ENCODE measurements around the gene TMEM147.
"Not testable (repeated sequence)": the region's sequence is repeated elsewhere in the genome, so short reads cannot be mapped to it uniquely, and the experiment has no call there.

TMEM147 gene

GRCh38 chr19:35565016-35565856 lies 19.8 kb downstream of the TMEM147 start:
- no peak for DNase-seq

- no peak for DNase-seq
Measured at GRCh38 chr19:35566738-35567137, 21.3 kb downstream of the TMEM147 start.

DNA sequence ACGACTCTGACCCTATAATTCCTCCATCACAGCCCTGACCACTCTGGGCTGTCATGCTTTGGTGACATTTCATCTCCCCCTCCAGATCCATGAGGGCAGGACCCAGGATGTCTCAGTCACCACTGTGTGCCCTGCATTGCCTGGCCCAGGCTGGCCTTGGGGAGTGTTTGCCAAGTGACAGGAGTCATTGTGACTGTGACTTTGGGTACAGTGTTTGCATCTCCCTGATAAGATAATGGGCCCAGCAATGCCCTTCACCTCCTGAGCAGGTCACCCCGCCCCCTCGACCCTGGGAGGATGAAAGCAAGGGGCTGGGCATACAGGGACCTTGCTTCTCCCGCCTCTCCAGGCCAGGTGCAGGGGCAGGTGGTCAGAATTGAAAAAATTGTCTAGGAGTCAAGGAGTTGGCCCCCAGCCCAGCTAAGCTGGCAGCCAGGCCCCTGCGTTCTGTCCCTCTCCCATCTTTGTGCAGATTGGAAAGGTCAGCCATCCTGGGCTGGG lies 23.9 kb downstream of the TMEM147 start:
- DNase-seq = no peak

GRCh38 chr19:35571406-35571965 lies 26.1 kb downstream of the TMEM147 start:
- DNase-seq = no peak

- no peak for DNase-seq
Measured at GRCh38 chr19:35577918-35578317, 32.5 kb downstream of the TMEM147 start.

GRCh38 chr19:35578707-35579106 lies 33.3 kb downstream of the TMEM147 start:
- DNase-seq = no peak

DNA sequence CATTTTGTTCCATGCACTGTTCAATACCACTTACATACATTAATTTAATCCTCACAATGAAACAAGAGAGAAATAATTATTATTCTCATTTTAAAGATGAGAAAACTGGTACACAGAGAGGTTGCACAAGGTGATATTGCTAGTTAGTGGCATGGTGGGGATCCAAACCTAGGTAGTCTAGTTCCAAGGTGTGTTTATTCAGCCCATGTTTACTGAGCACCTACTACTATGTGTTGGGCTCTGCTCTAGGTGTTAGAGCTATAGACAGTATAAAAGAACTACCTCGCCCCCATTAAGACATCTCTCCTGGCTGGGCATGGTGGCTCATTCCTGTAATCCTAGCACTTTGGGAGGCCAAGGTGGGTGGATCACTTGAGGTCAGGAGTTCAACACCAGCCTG lies 37.3 kb downstream of the TMEM147 start:
- no peak for DNase-seq

GRCh38 chr19:35585848-35586247 lies 40.4 kb downstream of the TMEM147 start, which contains the start of gene PMIS2:
PMIS2 (plus strand) TSS chr19:35586173; CDS start chr19:35586260, 87 bp downstream.
- peak; percentile 3 for DNase-seq

GRCh38 chr19:35587321-35587720 lies 41.9 kb downstream of the TMEM147 start:
- no peak for DNase-seq

- DNase-seq = no peak
Measured at GRCh38 chr19:35590875-35591274, 45.4 kb downstream of the TMEM147 start.

DNA sequence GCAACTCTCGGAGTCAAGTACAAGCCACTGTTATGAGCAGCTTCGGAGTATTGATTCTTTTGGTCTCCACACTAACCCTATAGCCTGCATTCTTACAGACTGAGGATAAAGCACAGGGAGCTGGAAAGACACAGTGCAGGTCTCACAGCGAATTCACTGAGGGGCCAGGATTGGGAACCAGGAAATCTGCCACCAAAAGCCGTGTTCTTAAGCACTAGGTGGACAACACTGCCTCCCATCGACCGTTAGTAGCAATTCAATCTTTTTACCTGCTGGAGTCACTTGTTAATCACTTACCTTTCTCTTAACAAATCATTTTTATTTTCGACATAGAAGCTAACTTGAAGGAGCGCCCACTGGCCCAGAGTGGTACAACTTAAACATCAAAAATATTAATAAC lies 46.8 kb downstream of the TMEM147 start:
- peak; percentile 10 for DNase-seq

DNA sequence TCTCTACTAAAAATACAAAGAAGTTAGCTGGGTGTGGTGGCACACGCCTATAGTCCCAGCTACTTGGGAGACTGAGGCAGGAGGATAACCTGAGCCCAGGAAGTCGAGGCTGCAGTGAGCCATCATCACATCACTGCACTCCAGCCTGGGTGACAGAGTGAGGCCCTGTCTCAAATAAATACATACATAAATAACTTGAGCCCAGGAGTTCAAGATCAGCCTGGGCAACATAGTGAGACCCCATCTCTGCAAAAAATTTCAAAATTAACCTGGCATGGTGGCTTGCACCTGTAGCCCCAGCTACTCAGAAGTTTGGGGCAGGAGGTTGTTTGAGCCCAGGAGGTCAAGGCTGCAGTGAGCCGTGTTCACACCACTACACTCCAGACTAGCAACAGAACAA lies 49.6 kb downstream of the TMEM147 start:
- DNase-seq = not testable (repeated sequence)

GRCh38 chr19:35595928-35596327 lies 50.5 kb downstream of the TMEM147 start:
- no peak for DNase-seq

- peak; percentile 6 for DNase-seq
Measured at GRCh38 chr19:35596366-35596999, 51.1 kb downstream of the TMEM147 start.
